BJ (cell line): ENCODE data around the gene COA1. TPM values are rescaled to one million over a fixed set of nuclear protein-coding genes. Genes with fewer than 3 reads are reported as not detected.

Source experiments
- CTCF ChIA-PET: fragments of 350-600 bp; formaldehyde crosslinking; extraction: SDS; loops from one replicate; lab custom pipeline; 2021; ENCODE audit warnings: antibody characterized with exemption, inconsistent platforms; lab: Yijun Ruan, JAX
- POLR2A ChIA-PET: fragments of 300-600 bp; sonication (Branson Sonifier 250); formaldehyde crosslinking; extraction: SDS; loops from one replicate; lab custom pipeline; 2021; ENCODE audit warnings: antibody characterized with exemption; lab: Charles Lee
- DNase-seq: peaks from one replicate; pipeline ENCODE4 v3.0.0-alpha.2; 2011; ENCODE audit warnings: low read depth
- H3K27me3 ChIP-seq: 2 replicates; pipeline ENCODE4 v1.6.0; 2011; ENCODE audit warnings: low read length; ENCODE audit not compliant: control insufficient read depth, insufficient read depth
- H3K36me3 ChIP-seq: 2 replicates; pipeline ENCODE4 v1.5.1; 2011; ENCODE audit warnings: low read length; ENCODE audit not compliant: control insufficient read depth, insufficient read depth
- H3K4me3 ChIP-seq: 2 replicates; pipeline ENCODE4 v1.5.1; 2011; ENCODE audit warnings: low read depth, mild to moderate bottlenecking, control low read depth, low read length
- CTCF ChIP-seq: IDR thresholded peaks from 2 replicates; pipeline ENCODE4 v1.5.1; 2011; ENCODE audit warnings: low read depth, mild to moderate bottlenecking, control low read depth, inconsistent platforms, low read length, moderate library complexity; ENCODE audit not compliant: insufficient read depth
- polyA plus RNA-seq: library from polyadenylated mRNA; depleted of rRNA; stranded (reverse); fragments of >200 nt; gene quantifications from 2 replicates; pipeline ENCODE4 v1.2.3, GENCODE V29; 2011

Gene COA1
- polyA plus RNA-seq, 1 experiment = 20.2 TPM

GRCh38 chr7:43761938-43762692, 32.8 kb upstream of the COA1 start:
- no peak for TF ChIP-seq CTCF
- Histone ChIP-seq H3K27me3 (no peaks in the 10 kb centered on the region), H3K4me3 (no peak overlapping the region), H3K36me3 (no peaks in the 10 kb centered on the region)
- ChIA-PET CTCF (no interaction called here), POLR2A (interaction anchor here (0.6 to 0.7 kb wide), 3 partner anchors 20 to 625 kb away, joined by 3 to 6 read pairs (median 5); no protein-coding TSS in a partner anchor)
- no peak for DNase-seq

- DNase-seq = no peak
- ChIA-PET POLR2A (interaction anchor here (0.6 kb wide), 2 partner anchors 92 to 626 kb away, joined by 3 to 6 read pairs; no protein-coding TSS in a partner anchor), CTCF (no interaction called here)
- no peak for TF ChIP-seq CTCF
- H3K27me3 ChIP-seq = no peaks in the 10 kb centered on the region
- no peaks in the 10 kb centered on the region for H3K36me3 ChIP-seq
- H3K4me3 ChIP-seq = no peak overlapping the region
Measured at GRCh38 chr7:43761382-43761781, 32.1 kb upstream of the COA1 start.

GRCh38 chr7:43760861-43761260, 31.5 kb upstream of the COA1 start:
- POLR2A ChIA-PET = no interaction called here
- TF ChIP-seq CTCF = no peak
- no peak for DNase-seq
- Histone ChIP-seq H3K4me3 (no peak overlapping the region), H3K27me3 (no peaks in the 10 kb centered on the region), H3K36me3 (no peaks in the 10 kb centered on the region)
- CTCF ChIA-PET = no interaction called here

GRCh38 chr7:43758822-43759683, 29.7 kb upstream of the COA1 start:
- no peak for TF ChIP-seq CTCF
- H3K36me3 ChIP-seq = no peaks in the 10 kb centered on the region
- CTCF ChIA-PET = interaction anchor here (0.8 to 2.7 kb wide), 2 partner anchors 10 to 80 kb away, joined by 3 to 10 read pairs; no protein-coding TSS in a partner anchor
- no peak for DNase-seq
- POLR2A ChIA-PET = interaction anchor here (0.7 kb wide), 1 partner anchor 329 kb away, joined by 7 read pairs; no protein-coding TSS in a partner anchor
- peak overlapping the region; percentile 73 for H3K4me3 ChIP-seq
- H3K27me3 ChIP-seq = no peaks in the 10 kb centered on the region
